Body of pancreas (tissue), 4 donors: ENCODE measurements around the gene BRMS1.

ENCODE experiments used
- CTCF ChIP-seq, 7 experiments: fragments of 450-650 bp in 4 of 7; fragments of 200-600 bp in 3 of 7; sonication (generic) in 3 of 7; IDR thresholded peaks; one replicate each; pipeline ENCODE4 v1.5.1; 2016 to 2019; ENCODE audit warnings: antibody characterized with exemption in 7 of 7
- POLR2A ChIP-seq, 3 donors: fragments of 450-650 bp; IDR thresholded peaks; one replicate each; pipeline ENCODE4 v1.6.1; 2016; ENCODE audit warnings: antibody characterized with exemption in 3 of 3, mild to moderate bottlenecking in 2 of 3

- TF ChIP-seq CTCF (IDR thresholded peaks at IDR 0.05) (no peak), POLR2A (IDR thresholded peaks at IDR 0.05) (no peak)
Observed at GRCh38 chr11:66287889-66288670, 56.8 kb downstream of the BRMS1 start.
